Mucosa of stomach (tissue), 1 donor: ENCODE measurements around the gene ADGRG1.

Source experiments
- H3K27me3 ChIP-seq: one replicate; pipeline ENCODE4 v1.7.0; 2013; ENCODE audit warnings: mild to moderate bottlenecking, low read length; ENCODE audit not compliant: control insufficient read depth, insufficient read depth
- H3K36me3 ChIP-seq: one replicate; pipeline ENCODE4 v1.7.0; 2013; ENCODE audit warnings: low read length; ENCODE audit not compliant: control insufficient read depth, insufficient read depth
- H3K4me1 ChIP-seq: one replicate; pipeline ENCODE4 v1.7.0; 2013; ENCODE audit warnings: mild to moderate bottlenecking, low read length; ENCODE audit not compliant: control insufficient read depth, insufficient read depth
- H3K4me3 ChIP-seq: one replicate; pipeline ENCODE4 v1.7.0; 2013; ENCODE audit warnings: low read length
- H3K9ac ChIP-seq: one replicate; pipeline ENCODE4 v1.7.0; 2013; ENCODE audit warnings: mild to moderate bottlenecking, low read length, moderate library complexity
- H3K9me3 ChIP-seq: one replicate; pipeline ENCODE4 v1.7.0; 2013; ENCODE audit warnings: mild to moderate bottlenecking, low read length, moderate library complexity; ENCODE audit not compliant: control insufficient read depth
- donor health status: Pancreatic carcinoma.

The ADGRG1 gene

GRCh38 chr16:57607676-57608461, 20.6 kb upstream of the ADGRG1 start:
- peaks cover 50% of the 10 kb centered on the region for H3K4me1 ChIP-seq
- H3K27me3 ChIP-seq: no peaks in the 10 kb centered on the region

GRCh38 chr16:57608462-57609113, 19.8 kb upstream of the ADGRG1 start:
- Histone ChIP-seq H3K27me3 (no peaks in the 10 kb centered on the region), H3K9me3 (no peaks in the 10 kb centered on the region), H3K4me3 (no peak overlapping the region), H3K4me1 (peaks cover 57% of the 10 kb centered on the region), H3K36me3 (no peaks in the 10 kb centered on the region), H3K9ac (peak overlapping the region; percentile 3)

More at GRCh38 chr16:57607676-57608461, 20.6 kb upstream of the ADGRG1 start:
- no peaks in the 10 kb centered on the region for H3K36me3 ChIP-seq
- no peak overlapping the region for H3K9ac ChIP-seq
- H3K9me3 ChIP-seq: no peaks in the 10 kb centered on the region
- H3K4me3 ChIP-seq: no peak overlapping the region

- H3K4me3 ChIP-seq: no peak overlapping the region
- no peaks in the 10 kb centered on the region for H3K27me3 ChIP-seq
- no peaks in the 10 kb centered on the region for H3K9me3 ChIP-seq
- peaks cover 61% of the 10 kb centered on the region for H3K4me1 ChIP-seq
- H3K36me3 ChIP-seq: no peaks in the 10 kb centered on the region
- peak overlapping the region; percentile 3 for H3K9ac ChIP-seq
Observed at GRCh38 chr16:57609541-57610401, 18.7 kb upstream of the ADGRG1 start.

- Histone ChIP-seq H3K36me3 (no peaks in the 10 kb centered on the region), H3K9ac (no peak overlapping the region), H3K4me1 (peaks cover 61% of the 10 kb centered on the region), H3K9me3 (no peaks in the 10 kb centered on the region), H3K27me3 (no peaks in the 10 kb centered on the region), H3K4me3 (no peak overlapping the region)
Observed at GRCh38 chr16:57610611-57611010, 17.8 kb upstream of the ADGRG1 start.

- Histone ChIP-seq H3K27me3 (no peaks in the 10 kb centered on the region), H3K9me3 (no peaks in the 10 kb centered on the region), H3K4me1 (peaks cover 60% of the 10 kb centered on the region), H3K36me3 (no peaks in the 10 kb centered on the region), H3K4me3 (no peak overlapping the region), H3K9ac (no peak overlapping the region)
Observed at GRCh38 chr16:57611181-57611580, 17.2 kb upstream of the ADGRG1 start.

GRCh38 chr16:57611706-57612105, 16.7 kb upstream of the ADGRG1 start:
- no peaks in the 10 kb centered on the region for H3K9me3 ChIP-seq
- H3K4me1 ChIP-seq: peaks cover 55% of the 10 kb centered on the region
- H3K27me3 ChIP-seq: no peaks in the 10 kb centered on the region
- no peaks in the 10 kb centered on the region for H3K36me3 ChIP-seq
- no peak overlapping the region for H3K4me3 ChIP-seq
- no peak overlapping the region for H3K9ac ChIP-seq

GRCh38 chr16:57612494-57612893, 15.9 kb upstream of the ADGRG1 start:
- Histone ChIP-seq H3K9me3 (no peaks in the 10 kb centered on the region), H3K27me3 (no peaks in the 10 kb centered on the region), H3K4me3 (no peak overlapping the region), H3K36me3 (no peaks in the 10 kb centered on the region), H3K9ac (no peak overlapping the region), H3K4me1 (peaks cover 47% of the 10 kb centered on the region)

GRCh38 chr16:57613514-57613913, 14.9 kb upstream of the ADGRG1 start:
- no peak overlapping the region for H3K9ac ChIP-seq
- no peaks in the 10 kb centered on the region for H3K27me3 ChIP-seq
- peaks cover 41% of the 10 kb centered on the region for H3K4me1 ChIP-seq
- no peaks in the 10 kb centered on the region for H3K9me3 ChIP-seq
- H3K36me3 ChIP-seq: no peaks in the 10 kb centered on the region
- no peak overlapping the region for H3K4me3 ChIP-seq

GRCh38 chr16:57614536-57614935, 13.9 kb upstream of the ADGRG1 start:
- H3K36me3 ChIP-seq: no peaks in the 10 kb centered on the region
- H3K27me3 ChIP-seq: no peaks in the 10 kb centered on the region
- H3K4me1 ChIP-seq: peaks cover 41% of the 10 kb centered on the region
- no peak overlapping the region for H3K4me3 ChIP-seq
- H3K9me3 ChIP-seq: no peaks in the 10 kb centered on the region
- H3K9ac ChIP-seq: no peak overlapping the region

GRCh38 chr16:57614944-57615343, 13.5 kb upstream of the ADGRG1 start:
- H3K36me3 ChIP-seq: no peaks in the 10 kb centered on the region
- H3K4me3 ChIP-seq: no peak overlapping the region
- no peak overlapping the region for H3K9ac ChIP-seq
- H3K27me3 ChIP-seq: no peaks in the 10 kb centered on the region
- H3K4me1 ChIP-seq: peaks cover 41% of the 10 kb centered on the region
- no peaks in the 10 kb centered on the region for H3K9me3 ChIP-seq

- no peak overlapping the region for H3K9ac ChIP-seq
- no peak overlapping the region for H3K4me3 ChIP-seq
- no peaks in the 10 kb centered on the region for H3K36me3 ChIP-seq
- H3K27me3 ChIP-seq: no peaks in the 10 kb centered on the region
- no peaks in the 10 kb centered on the region for H3K9me3 ChIP-seq
- H3K4me1 ChIP-seq: peaks cover 41% of the 10 kb centered on the region
Observed at GRCh38 chr16:57615813-57616212, 12.6 kb upstream of the ADGRG1 start.

- Histone ChIP-seq H3K4me1 (peaks cover 41% of the 10 kb centered on the region), H3K4me3 (no peak overlapping the region), H3K36me3 (no peaks in the 10 kb centered on the region), H3K9me3 (no peaks in the 10 kb centered on the region), H3K9ac (no peak overlapping the region), H3K27me3 (no peaks in the 10 kb centered on the region)
Observed at GRCh38 chr16:57616241-57616640, 12.2 kb upstream of the ADGRG1 start.
